ENCODE results near the gene SRGAP1. TPM values are rescaled to one million over a fixed set of nuclear protein-coding genes. Genes with fewer than 3 reads are reported as not detected.

SRGAP1 gene
- total and polyA plus RNA-seq, 9 donors, result 4.7 to 10.5 (median 5.7) TPM

- H3K36me3 ChIP-seq (ENCODE audit: control insufficient read depth, insufficient read depth, low read length), result no peaks in the 10 kb centered on the region
- H3K9me3 ChIP-seq (replicated peaks; ENCODE audit: control insufficient read depth, low read depth, low read length), result no peaks in the 10 kb centered on the region
- peaks cover 11% of the 10 kb centered on the region for H3K4me1 ChIP-seq (ENCODE audit: control insufficient read depth, insufficient read depth, low read length)
- H3K27ac ChIP-seq (ENCODE audit: low read length), result no peak overlapping the region
- H3K27me3 ChIP-seq (ENCODE audit: control insufficient read depth, insufficient read depth, low read length), result no peaks in the 10 kb centered on the region
- H3K4me3 ChIP-seq (ENCODE audit: low read length), result no peak overlapping the region
- no peak for DNase-seq
These were observed 151.0 kb downstream of the SRGAP1 start for GRCh38 chr12:63995512-63995911.

DNA sequence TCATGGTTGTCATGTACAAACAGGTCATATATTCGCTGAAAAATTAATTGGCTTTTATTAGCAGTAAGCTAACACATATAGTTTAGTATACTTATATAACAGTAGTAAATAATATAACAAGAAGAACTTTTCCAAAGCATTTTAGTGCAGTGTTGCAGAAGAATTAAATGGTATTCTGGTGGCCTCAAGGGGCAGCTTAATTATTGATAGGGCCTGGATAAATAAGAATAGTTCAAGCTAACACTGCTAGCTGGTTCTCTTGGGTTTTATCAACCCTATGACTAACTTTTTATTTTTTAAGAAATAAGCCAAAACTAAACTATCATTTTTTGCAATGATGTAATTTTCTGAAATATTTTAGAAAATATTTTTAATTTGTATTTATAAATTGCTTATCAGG, 152.1 kb downstream of the SRGAP1 start:
- H3K27me3 ChIP-seq (ENCODE audit: control insufficient read depth, insufficient read depth, low read length), result no peaks in the 10 kb centered on the region

DNA sequence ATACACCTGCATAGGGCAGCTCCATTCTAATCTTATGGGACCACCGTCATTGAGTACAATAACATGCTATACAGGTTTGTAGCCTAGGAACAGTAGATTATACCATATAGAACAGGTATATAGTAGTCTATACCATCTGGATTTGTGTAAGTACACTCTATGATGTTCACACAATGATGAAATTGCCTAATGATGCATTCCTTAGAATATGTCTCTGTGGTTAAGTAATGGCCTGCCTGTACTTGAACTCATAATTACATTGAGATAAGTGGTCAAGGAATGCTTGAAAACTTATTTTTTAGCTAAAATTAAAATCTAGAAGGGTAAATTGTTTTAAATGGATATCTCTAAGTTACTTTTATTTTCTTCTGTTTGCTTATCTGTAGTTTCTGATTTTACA, 152.7 kb downstream of the SRGAP1 start:
- Histone ChIP-seq H3K4me1 (ENCODE audit: control insufficient read depth, insufficient read depth, low read length) (peaks cover 10% of the 10 kb centered on the region), H3K4me3 (ENCODE audit: low read length) (no peak overlapping the region), H3K27me3 (ENCODE audit: control insufficient read depth, insufficient read depth, low read length) (no peaks in the 10 kb centered on the region), H3K36me3 (ENCODE audit: control insufficient read depth, insufficient read depth, low read length) (no peaks in the 10 kb centered on the region), H3K9me3 (replicated peaks; ENCODE audit: control insufficient read depth, low read depth, low read length) (no peaks in the 10 kb centered on the region), H3K27ac (ENCODE audit: low read length) (no peak overlapping the region)
- DNase-seq, result no peak
- no CpG with 5 or more reads among the region's 1 CpG for WGBS (ENCODE audit: insufficient coverage)

More for the DNA sequence above, 152.1 kb downstream of the SRGAP1 start:
- H3K4me1 ChIP-seq (ENCODE audit: control insufficient read depth, insufficient read depth, low read length), result peaks cover 11% of the 10 kb centered on the region
- H3K4me3 ChIP-seq (ENCODE audit: low read length), result no peak overlapping the region
- no peaks in the 10 kb centered on the region for H3K36me3 ChIP-seq (ENCODE audit: control insufficient read depth, insufficient read depth, low read length)
- DNase-seq, result no peak
- WGBS (ENCODE audit: insufficient coverage), result no CpG with 5 or more reads among the region's 1 CpG
- H3K27ac ChIP-seq (ENCODE audit: low read length), result no peak overlapping the region
- H3K9me3 ChIP-seq (replicated peaks; ENCODE audit: control insufficient read depth, low read depth, low read length), result no peaks in the 10 kb centered on the region

- H3K36me3 ChIP-seq (ENCODE audit: control insufficient read depth, insufficient read depth, low read length), result no peaks in the 10 kb centered on the region
- DNase-seq, result no peak
- H3K4me3 ChIP-seq (ENCODE audit: low read length), result no peak overlapping the region
- H3K27ac ChIP-seq (ENCODE audit: low read length), result no peak overlapping the region
- no peaks in the 10 kb centered on the region for H3K27me3 ChIP-seq (ENCODE audit: control insufficient read depth, insufficient read depth, low read length)
- H3K4me1 ChIP-seq (ENCODE audit: control insufficient read depth, insufficient read depth, low read length), result peaks cover 5% of the 10 kb centered on the region
- H3K9me3 ChIP-seq (replicated peaks; ENCODE audit: control insufficient read depth, low read depth, low read length), result no peaks in the 10 kb centered on the region
These were observed 154.1 kb downstream of the SRGAP1 start for GRCh38 chr12:63998584-63998983.

GRCh38 chr12:63999853-64000252, 155.4 kb downstream of the SRGAP1 start:
- no peaks in the 10 kb centered on the region for H3K9me3 ChIP-seq (replicated peaks; ENCODE audit: control insufficient read depth, low read depth, low read length)
- WGBS (ENCODE audit: insufficient coverage), result 97% methylated on average over 3 of the region's 3 CpGs
- H3K36me3 ChIP-seq (ENCODE audit: control insufficient read depth, insufficient read depth, low read length), result no peaks in the 10 kb centered on the region
- no peak overlapping the region for H3K27ac ChIP-seq (ENCODE audit: low read length)
- no peak overlapping the region for H3K4me3 ChIP-seq (ENCODE audit: low read length)
- no peak for DNase-seq
- no peaks in the 10 kb centered on the region for H3K27me3 ChIP-seq (ENCODE audit: control insufficient read depth, insufficient read depth, low read length)
- no peaks in the 10 kb centered on the region for H3K4me1 ChIP-seq (ENCODE audit: control insufficient read depth, insufficient read depth, low read length)

- Histone ChIP-seq H3K9me3 (replicated peaks; ENCODE audit: control insufficient read depth, low read depth, low read length) (no peaks in the 10 kb centered on the region), H3K36me3 (ENCODE audit: control insufficient read depth, insufficient read depth, low read length) (no peaks in the 10 kb centered on the region), H3K4me3 (ENCODE audit: low read length) (no peak overlapping the region), H3K4me1 (ENCODE audit: control insufficient read depth, insufficient read depth, low read length) (peaks cover 2% of the 10 kb centered on the region), H3K27ac (ENCODE audit: low read length) (no peak overlapping the region), H3K27me3 (ENCODE audit: control insufficient read depth, insufficient read depth, low read length) (no peaks in the 10 kb centered on the region)
- no peak for DNase-seq
These were observed 156.9 kb downstream of the SRGAP1 start for GRCh38 chr12:64001439-64001838.

DNA sequence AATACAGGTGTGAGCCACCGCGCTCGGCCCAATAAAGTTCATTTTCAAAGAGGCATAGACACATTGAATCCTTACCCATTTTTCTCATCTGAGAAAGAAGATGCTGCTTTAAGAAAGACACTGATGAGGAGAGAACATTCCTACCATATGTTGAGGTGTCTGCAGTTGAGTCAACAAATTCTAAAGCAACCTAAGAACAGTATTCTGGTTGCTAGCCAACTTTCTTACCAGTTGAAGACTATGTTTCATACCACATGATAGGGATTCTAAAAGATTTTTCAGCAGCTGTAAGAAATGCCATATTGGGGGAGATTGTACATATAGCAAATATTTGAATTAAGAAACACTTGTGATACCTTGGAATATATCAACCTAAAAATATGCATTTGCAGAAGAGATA, 160.1 kb downstream of the SRGAP1 start:
- peaks cover 2% of the 10 kb centered on the region for H3K4me1 ChIP-seq (ENCODE audit: control insufficient read depth, insufficient read depth, low read length)
- H3K4me3 ChIP-seq (ENCODE audit: low read length), result no peak overlapping the region
- WGBS (ENCODE audit: insufficient coverage), result no CpG with 5 or more reads among the region's 3 CpGs
- no peak overlapping the region for H3K27ac ChIP-seq (ENCODE audit: low read length)
- no peaks in the 10 kb centered on the region for H3K27me3 ChIP-seq (ENCODE audit: control insufficient read depth, insufficient read depth, low read length)
- no peaks in the 10 kb centered on the region for H3K9me3 ChIP-seq (replicated peaks; ENCODE audit: control insufficient read depth, low read depth, low read length)
- no peak for DNase-seq
- H3K36me3 ChIP-seq (ENCODE audit: control insufficient read depth, insufficient read depth, low read length), result no peaks in the 10 kb centered on the region

DNA sequence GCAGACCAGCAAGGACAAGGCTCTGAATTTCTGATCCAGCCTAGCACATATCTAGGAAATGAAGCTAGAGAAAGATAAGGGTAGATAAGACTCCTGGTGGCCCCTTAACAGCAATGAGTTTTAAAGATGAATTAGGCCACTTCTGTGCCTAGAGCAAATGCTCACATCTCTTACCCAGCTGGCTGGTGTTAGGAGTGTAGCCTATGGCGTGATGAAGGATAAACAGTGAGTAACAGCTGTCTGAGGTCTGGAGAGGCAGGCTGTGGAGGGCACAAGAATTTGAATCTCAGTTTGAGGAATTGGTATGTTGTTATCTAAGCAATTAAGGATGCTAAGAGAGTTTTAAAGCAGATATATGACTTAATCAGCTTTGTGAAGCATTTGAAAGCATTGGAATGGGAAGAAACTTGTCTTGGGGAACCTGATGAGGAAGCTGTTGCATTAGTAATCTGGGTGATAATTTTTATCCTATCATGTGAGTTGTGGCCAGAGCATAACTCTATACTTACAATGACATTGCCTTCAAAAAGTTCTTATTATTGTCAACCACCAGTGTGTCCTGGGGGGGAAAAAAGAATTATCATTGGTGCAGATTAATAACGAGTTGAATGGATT, 161.8 kb downstream of the SRGAP1 start:
- DNase-seq, result no peak
- WGBS (ENCODE audit: insufficient coverage), result no CpG with 5 or more reads among the region's 2 CpGs
- H3K36me3 ChIP-seq (ENCODE audit: control insufficient read depth, insufficient read depth, low read length), result no peaks in the 10 kb centered on the region
- no peak overlapping the region for H3K27ac ChIP-seq (ENCODE audit: low read length)
- peaks cover 2% of the 10 kb centered on the region for H3K4me1 ChIP-seq (ENCODE audit: control insufficient read depth, insufficient read depth, low read length)
- no peak overlapping the region for H3K4me3 ChIP-seq (ENCODE audit: low read length)
- H3K9me3 ChIP-seq (replicated peaks; ENCODE audit: control insufficient read depth, low read depth, low read length), result no peaks in the 10 kb centered on the region
- H3K27me3 ChIP-seq (ENCODE audit: control insufficient read depth, insufficient read depth, low read length), result no peaks in the 10 kb centered on the region

- no peak overlapping the region for H3K27ac ChIP-seq (ENCODE audit: low read length)
- peaks cover 2% of the 10 kb centered on the region for H3K4me1 ChIP-seq (ENCODE audit: control insufficient read depth, insufficient read depth, low read length)
- H3K9me3 ChIP-seq (replicated peaks; ENCODE audit: control insufficient read depth, low read depth, low read length), result no peaks in the 10 kb centered on the region
- no CpG with 5 or more reads among the region's 2 CpGs for WGBS (ENCODE audit: insufficient coverage)
- no peak for DNase-seq
- no peaks in the 10 kb centered on the region for H3K27me3 ChIP-seq (ENCODE audit: control insufficient read depth, insufficient read depth, low read length)
- no peaks in the 10 kb centered on the region for H3K36me3 ChIP-seq (ENCODE audit: control insufficient read depth, insufficient read depth, low read length)
- H3K4me3 ChIP-seq (ENCODE audit: low read length), result no peak overlapping the region
These were observed 163.4 kb downstream of the SRGAP1 start for GRCh38 chr12:64007853-64008252.

DNA sequence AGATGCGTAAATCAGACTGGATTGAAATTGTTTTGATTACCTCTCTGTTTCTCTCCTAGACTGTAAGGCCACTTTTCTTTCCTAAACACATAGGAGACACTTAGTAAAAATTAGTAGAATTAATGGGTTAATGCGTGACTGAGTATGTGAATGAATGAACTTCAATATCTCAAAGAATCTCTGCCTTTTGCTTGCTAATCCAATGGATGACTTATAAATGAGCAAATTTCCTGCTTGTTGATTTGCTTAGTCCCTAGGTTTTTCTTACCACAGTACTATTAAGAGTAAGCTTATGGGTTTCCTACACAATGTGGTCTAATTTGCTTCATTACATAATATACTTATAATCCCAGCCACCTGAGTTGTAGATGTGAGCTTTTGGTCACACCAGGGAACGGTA, 164.1 kb downstream of the SRGAP1 start:
- WGBS (ENCODE audit: insufficient coverage), result 40% methylated on average over 1 of the region's 3 CpGs
- H3K4me3 ChIP-seq (ENCODE audit: low read length), result no peak overlapping the region

More for the DNA sequence above, 164.1 kb downstream of the SRGAP1 start:
- no peaks in the 10 kb centered on the region for H3K36me3 ChIP-seq (ENCODE audit: control insufficient read depth, insufficient read depth, low read length)
- H3K9me3 ChIP-seq (replicated peaks; ENCODE audit: control insufficient read depth, low read depth, low read length), result no peaks in the 10 kb centered on the region
- no peak for DNase-seq
- H3K27me3 ChIP-seq (ENCODE audit: control insufficient read depth, insufficient read depth, low read length), result no peaks in the 10 kb centered on the region
- no peak overlapping the region for H3K27ac ChIP-seq (ENCODE audit: low read length)
- peaks cover 2% of the 10 kb centered on the region for H3K4me1 ChIP-seq (ENCODE audit: control insufficient read depth, insufficient read depth, low read length)

Measured in muscle of leg (tissue), 11 donors.